Epithelial cell of esophagus (primary cell): ENCODE results near the gene SLC39A8.
A peak's percentile ranks its signal among the peaks of the same experiment; 100 is the strongest.

Experiments used
- DNase-seq: peaks from one replicate; pipeline ENCODE4 v3.0.0; 2010; ENCODE audit warnings: low read depth
- H3K4me3 ChIP-seq: 2 replicates; pipeline ENCODE4 v1.5.1; 2011; ENCODE audit warnings: mild to moderate bottlenecking, low read length, control low read depth
- CTCF ChIP-seq: IDR thresholded peaks from 2 replicates; pipeline ENCODE4 v1.5.1; 2011; ENCODE audit warnings: low read depth, mild to moderate bottlenecking, low read length, control low read depth, inconsistent platforms; ENCODE audit not compliant: insufficient read depth; ENCODE audit errors: missing control alignments

The SLC39A8 gene

GRCh38 chr4:102302762-102303161 is 42.5 kb downstream of the SLC39A8 start:
- no peak for DNase-seq
- H3K4me3 ChIP-seq: no peak overlapping the region
- TF ChIP-seq CTCF: no peak

GRCh38 chr4:102301167-102301566 is 44.1 kb downstream of the SLC39A8 start:
- no peak for TF ChIP-seq CTCF
- no peak for DNase-seq
- H3K4me3 ChIP-seq: no peak overlapping the region

- DNase-seq: peak; percentile 60
- no peak overlapping the region for H3K4me3 ChIP-seq
- peak; percentile 78 for TF ChIP-seq CTCF
These were observed 45.8 kb downstream of the SLC39A8 start for GRCh38 chr4:102299354-102300107.

- no peak overlapping the region for H3K4me3 ChIP-seq
- no peak for TF ChIP-seq CTCF
- no peak for DNase-seq
These were observed 46.6 kb downstream of the SLC39A8 start for GRCh38 chr4:102298716-102299115.

- no peak overlapping the region for H3K4me3 ChIP-seq
- DNase-seq: no peak
- TF ChIP-seq CTCF: no peak
These were observed 50.0 kb downstream of the SLC39A8 start for GRCh38 chr4:102295153-102295862.

- no peak overlapping the region for H3K4me3 ChIP-seq
- no peak for DNase-seq
- no peak for TF ChIP-seq CTCF
These were observed 56.8 kb downstream of the SLC39A8 start for GRCh38 chr4:102288497-102288896.

- no peak for TF ChIP-seq CTCF
- H3K4me3 ChIP-seq: no peak overlapping the region
- no peak for DNase-seq
These were observed 59.5 kb downstream of the SLC39A8 start for GRCh38 chr4:102285831-102286230.
